HEK293 (cell line): ENCODE results near the gene SF3B2.

Experiments used
- BCL11A ChIP-seq: fragments of 450-650 bp; formaldehyde crosslinking; IDR thresholded peaks from 2 replicates; pipeline ENCODE4 v1.5.1; 2016; ENCODE audit warnings: low read depth, missing biosample characterization, missing genetic modification characterization
- REST ChIP-seq: fragments of 450-650 bp; formaldehyde crosslinking; IDR thresholded peaks from 2 replicates; pipeline ENCODE4 v1.5.1; 2016; ENCODE audit warnings: missing biosample characterization, missing genetic modification characterization
- TRIM28 ChIP-seq: IDR thresholded peaks from 2 replicates; pipeline ENCODE4 v1.6.1; 2011; ENCODE audit warnings: low read length, control low read depth, borderline replicate concordance
- ZBTB17 ChIP-seq: fragments of 450-650 bp; formaldehyde crosslinking; IDR thresholded peaks from 2 replicates; pipeline ENCODE4 v1.5.1; 2016; ENCODE audit warnings: missing biosample characterization, missing genetic modification characterization
- ZNF274 ChIP-seq, 2 experiments: fragments of 200-500 bp in 1 of 2; fragments of 450-650 bp in 1 of 2; sonication (Bioruptor generic) in 1 of 2; formaldehyde crosslinking in 1 of 2; IDR thresholded peaks; 2 replicates each; pipeline versions ENCODE4 v1.5.1 to v1.6.1; 2014 to 2016; ENCODE audit warnings: borderline replicate concordance in 1 of 2, inconsistent platforms in 1 of 2, low read length in 1 of 2, missing biosample characterization in 1 of 2, missing genetic modification characterization in 1 of 2
- ZNF302 ChIP-seq: fragments of 450-650 bp; formaldehyde crosslinking; IDR thresholded peaks from 2 replicates; pipeline ENCODE4 v1.5.1; 2016; ENCODE audit warnings: missing biosample characterization, missing genetic modification characterization, low read depth
- ZNF311 ChIP-seq: fragments of 450-650 bp; formaldehyde crosslinking; IDR thresholded peaks from 2 replicates; pipeline ENCODE4 v1.5.1; 2017; ENCODE audit warnings: missing biosample characterization, missing genetic modification characterization, borderline replicate concordance
- ZNF510 ChIP-seq: fragments of 450-650 bp; formaldehyde crosslinking; IDR thresholded peaks from 2 replicates; pipeline ENCODE4 v1.5.1; 2018; ENCODE audit warnings: mild to moderate bottlenecking, missing genetic modification characterization, missing biosample characterization; ENCODE audit not compliant: insufficient replicate concordance
- ZNF621 ChIP-seq: fragments of 450-650 bp; formaldehyde crosslinking; IDR thresholded peaks from 2 replicates; pipeline ENCODE4 v1.5.1; 2017; ENCODE audit warnings: missing biosample characterization, missing genetic modification characterization
- ZNF626 ChIP-seq: fragments of 450-650 bp; sonication (Bioruptor Pico); formaldehyde crosslinking; IDR thresholded peaks from 2 replicates; pipeline ENCODE4 v1.5.1; 2018; ENCODE audit warnings: missing biosample characterization, missing genetic modification characterization, inconsistent platforms
- ZNF660 ChIP-seq: fragments of 450-650 bp; IDR thresholded peaks from 2 replicates; pipeline ENCODE4 v1.5.1; 2018; ENCODE audit warnings: missing biosample characterization, mild to moderate bottlenecking, missing genetic modification characterization
- ZNF776 ChIP-seq: fragments of 450-650 bp; formaldehyde crosslinking; IDR thresholded peaks from 2 replicates; pipeline ENCODE4 v1.5.0; 2017; ENCODE audit warnings: missing biosample characterization, missing genetic modification characterization, borderline replicate concordance
- TF ChIP-seq, protein P1 (sequence below): fragments of 450-650 bp; formaldehyde crosslinking; IDR thresholded peaks from 2 replicates; pipeline ENCODE4 v1.5.1; 2016; ENCODE audit warnings: missing biosample characterization, missing genetic modification characterization

GRCh38 chr11:66069715-66070603 lies 17.8 kb downstream of the SF3B2 start, which contains the start of gene PACS1:
- TF ChIP-seq ZNF660 (tag by site-specific recombination), result no peak
- TF ChIP-seq, protein P1, sequence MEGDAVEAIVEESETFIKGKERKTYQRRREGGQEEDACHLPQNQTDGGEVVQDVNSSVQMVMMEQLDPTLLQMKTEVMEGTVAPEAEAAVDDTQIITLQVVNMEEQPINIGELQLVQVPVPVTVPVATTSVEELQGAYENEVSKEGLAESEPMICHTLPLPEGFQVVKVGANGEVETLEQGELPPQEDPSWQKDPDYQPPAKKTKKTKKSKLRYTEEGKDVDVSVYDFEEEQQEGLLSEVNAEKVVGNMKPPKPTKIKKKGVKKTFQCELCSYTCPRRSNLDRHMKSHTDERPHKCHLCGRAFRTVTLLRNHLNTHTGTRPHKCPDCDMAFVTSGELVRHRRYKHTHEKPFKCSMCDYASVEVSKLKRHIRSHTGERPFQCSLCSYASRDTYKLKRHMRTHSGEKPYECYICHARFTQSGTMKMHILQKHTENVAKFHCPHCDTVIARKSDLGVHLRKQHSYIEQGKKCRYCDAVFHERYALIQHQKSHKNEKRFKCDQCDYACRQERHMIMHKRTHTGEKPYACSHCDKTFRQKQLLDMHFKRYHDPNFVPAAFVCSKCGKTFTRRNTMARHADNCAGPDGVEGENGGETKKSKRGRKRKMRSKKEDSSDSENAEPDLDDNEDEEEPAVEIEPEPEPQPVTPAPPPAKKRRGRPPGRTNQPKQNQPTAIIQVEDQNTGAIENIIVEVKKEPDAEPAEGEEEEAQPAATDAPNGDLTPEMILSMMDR (tag by site-specific recombination), result 0 out of 2 replicates have a peak, but pooled peaks have one; percentile 11
- TF ChIP-seq REST, result no peak
- no peak for TF ChIP-seq ZNF311
- no peak for TF ChIP-seq ZBTB17
- TF ChIP-seq ZNF274 (IDR thresholded peaks at IDR 0.05; ENCODE audit: low read length), result no peak
- TF ChIP-seq ZNF274 (tag by site-specific recombination; IDR thresholded peaks at IDR 0.05; ENCODE audit: borderline replicate concordance), result no peak
- TF ChIP-seq ZNF302, result no peak
- no peak for TF ChIP-seq TRIM28
- no peak for TF ChIP-seq ZNF510
- no peak for TF ChIP-seq ZNF626
- TF ChIP-seq BCL11A (tag by site-specific recombination), result no peak
- no peak for TF ChIP-seq ZNF776 (tag by site-specific recombination)
- TF ChIP-seq ZNF621 (tag by site-specific recombination), result no peak
